Esophagus muscularis mucosa (tissue), 4 donors: Measurements from ENCODE around the gene PLCL1. TPM values are rescaled to one million over a fixed set of nuclear protein-coding genes. Genes with fewer than 3 reads are reported as not detected.

Experiments
- DNase-seq: peaks from one replicate; pipeline ENCODE4 v3.0.0-alpha.2; 2017; ENCODE audit errors: extremely low spot score
- H3K27ac ChIP-seq, 4 donors: fragments of 200-600 bp; sonication (generic); replicated peaks in 1 of 4; 1 replicate in 3 of 4; 2 replicates in 1 of 4; pipeline ENCODE4 v1.5.1; 2016 to 2019; ENCODE audit warnings: mild to moderate bottlenecking in 1 of 4
- H3K27me3 ChIP-seq, 4 donors: fragments of 200-600 bp; sonication (generic); one replicate each; pipeline versions ENCODE4 v1.5.1 to v1.6.0; 2016 to 2019
- H3K36me3 ChIP-seq, 4 donors: fragments of 200-600 bp; sonication (generic); one replicate each; pipeline ENCODE4 v1.5.1; 2016 to 2019
- H3K4me1 ChIP-seq, 4 donors: fragments of 200-600 bp; sonication (generic); one replicate each; pipeline ENCODE4 v1.5.1; 2016 to 2019
- H3K4me3 ChIP-seq, 4 donors: fragments of 200-600 bp; sonication (generic); 1 replicate in 2 of 4; 2 replicates in 2 of 4; pipeline ENCODE4 v1.5.1; 2016 to 2019; ENCODE audit warnings: mild to moderate bottlenecking in 4 of 4, moderate library complexity in 1 of 4
- H3K9me3 ChIP-seq, 4 donors: fragments of 200-600 bp; sonication (generic); 1 replicate in 3 of 4; 2 replicates in 1 of 4; pipeline ENCODE4 v1.5.1; 2016 to 2019
- CTCF ChIP-seq, 3 experiments: fragments of 200-600 bp in 2 of 3; fragments of 450-650 bp in 1 of 3; sonication (generic) in 2 of 3; IDR thresholded peaks; one replicate each; pipeline ENCODE4 v1.5.1; 2017 to 2019; ENCODE audit warnings: antibody characterized with exemption in 3 of 3, mild to moderate bottlenecking in 2 of 3, moderate library complexity in 1 of 3
- EP300 ChIP-seq: sonication (generic); formaldehyde crosslinking; IDR thresholded peaks from one replicate; pipeline ENCODE4 v1.6.1; 2017; ENCODE audit warnings: antibody characterized with exemption
- POLR2A ChIP-seq: fragments of 450-650 bp; IDR thresholded peaks from one replicate; pipeline ENCODE4 v1.6.1; 2017; ENCODE audit warnings: antibody characterized with exemption, moderate library complexity, mild to moderate bottlenecking, low read depth
- POLR2AphosphoS5 ChIP-seq, 2 donors: sonication (generic); formaldehyde crosslinking; IDR thresholded peaks; one replicate each; pipeline ENCODE4 v1.6.1; 2017; ENCODE audit warnings: antibody characterized with exemption in 2 of 2
- WGBS: methylation state at CpG from one replicate; pipeline ENCODE4 v1.1.5; 2018; 5-methylcytosine and 5-hydroxymethylcytosine counted together
- intact Hi-C: fragments of 100-400 bp; cut with DNase I; formaldehyde crosslinking; loops from one replicate; pipeline ENCODE4 v1.15.1; 2023
- total RNA-seq, 4 donors: library from RNA; depleted of rRNA; stranded (reverse); fragments of >200 nt; gene quantifications; one replicate each; pipeline versions ENCODE4 v1.1.0 to v1.2.1, GENCODE V29; 2016

PLCL1 gene
- total RNA-seq, 4 donors from 2014 or later = 67.3 to 86.2 (median 79.2) TPM

- TF ChIP-seq CTCF (IDR thresholded peaks at IDR 0.05) (no peak), EP300 (no peak), POLR2AphosphoS5 (IDR thresholded peaks at IDR 0.05) (no peak), POLR2A (no peak)
- no peaks in the 10 kb centered on the region for H3K9me3 ChIP-seq
- DNase-seq = no peak
- peaks cover 0 to 4% (median 0%) of the 10 kb centered on the region in 4 donors for H3K27me3 ChIP-seq
- H3K27ac ChIP-seq = no peak overlapping the region
- H3K4me3 ChIP-seq = no peak overlapping the region
- H3K36me3 ChIP-seq = no peaks in the 10 kb centered on the region
- peaks cover 7 to 20% (median 15%) of the 10 kb centered on the region in 4 donors for H3K4me1 ChIP-seq
- intact Hi-C loops = loop anchor here (10.0 kb wide), 2 partner anchors 154 to 184 kb away; no protein-coding TSS in a partner anchor
Observed at GRCh38 chr2:197801033-197801432, 3.4 kb upstream of the PLCL1 start.

- no peaks in the 10 kb centered on the region for H3K36me3 ChIP-seq
- H3K4me1 ChIP-seq = peaks cover 7 to 36% (median 22%) of the 10 kb centered on the region in 4 donors
- H3K27ac ChIP-seq = peak overlapping the region; percentile 9 to 91 (median 90)
- TF ChIP-seq CTCF (IDR thresholded peaks at IDR 0.05) (peak; percentile 76 to 87 (median 84)), POLR2AphosphoS5 (IDR thresholded peaks at IDR 0.05) (no peak)
- no peaks in the 10 kb centered on the region for H3K9me3 ChIP-seq
- H3K4me3 ChIP-seq = peak overlapping the region in 2 of 4 donors; percentile 5 to 8
- H3K27me3 ChIP-seq = no peaks in the 10 kb centered on the region
- 17% methylated on average over 2 of the region's 2 CpGs for WGBS
- no peak for DNase-seq
- intact Hi-C loops = loop anchor here (2.0 to 10.0 kb wide), 4 partner anchors 152 to 494 kb away; no protein-coding TSS in a partner anchor
Observed at GRCh38 chr2:197803033-197803444, 1.4 kb upstream of the PLCL1 start.

GRCh38 chr2:197804758-197805714 lies 643 bp downstream of the PLCL1 start:
- no peaks in the 10 kb centered on the region for H3K27me3 ChIP-seq
- intact Hi-C loops = loop anchor here (5.0 to 10.0 kb wide), 4 partner anchors 150 to 367 kb away; no protein-coding TSS in a partner anchor

More at GRCh38 chr2:197804758-197805714, 643 bp downstream of the PLCL1 start:
- H3K4me3 ChIP-seq = peak overlapping the region; percentile 86 to 96 (median 92)
- no peaks in the 10 kb centered on the region for H3K36me3 ChIP-seq
- 1% methylated on average over 35 of the region's 92 CpGs for WGBS
- H3K4me1 ChIP-seq = peaks cover 7 to 48% (median 40%) of the 10 kb centered on the region in 4 donors
- no peaks in the 10 kb centered on the region for H3K9me3 ChIP-seq
- H3K27ac ChIP-seq = peak overlapping the region; percentile 88 to 92 (median 91)
- no peak for DNase-seq
- TF ChIP-seq POLR2A = no peak
- no peak for TF ChIP-seq CTCF (IDR thresholded peaks at IDR 0.05)
- TF ChIP-seq EP300 = no peak
- peak in 1 of 2 donors; percentile 61 for TF ChIP-seq POLR2AphosphoS5 (IDR thresholded peaks at IDR 0.05)
